ENCODE data around the gene LDLR. TPM values are rescaled to one million over a fixed set of nuclear protein-coding genes. Genes with fewer than 3 reads are reported as not detected.
"Not testable (repeated sequence)": the region's sequence is repeated elsewhere in the genome, so short reads cannot be mapped to it uniquely, and the experiment has no call there.

LDLR gene
- total RNA-seq, 1 donor from 2014 or later, result 121 TPM

DNA sequence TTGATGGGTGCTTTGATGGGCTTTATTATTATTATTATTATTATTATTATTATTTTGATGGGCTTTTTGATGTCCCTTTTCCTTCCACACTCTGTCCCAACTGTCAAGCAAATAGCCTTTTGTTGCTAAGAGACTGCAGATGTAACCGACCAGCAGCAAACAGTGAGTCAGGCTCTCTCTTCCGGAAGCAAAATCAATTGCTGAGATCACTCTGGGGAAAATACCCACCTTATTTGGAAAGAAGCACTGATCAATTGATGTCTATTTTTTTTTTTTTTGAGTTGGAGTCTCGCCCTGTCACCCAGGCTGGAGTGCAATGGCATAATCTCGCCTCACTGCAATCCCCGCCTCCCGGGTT is 2.9 kb downstream of the LDLR start:
- H3K36me3 Mint-ChIP-seq (ENCODE audit: low read depth), result peaks cover 9% of the 10 kb centered on the region

DNA sequence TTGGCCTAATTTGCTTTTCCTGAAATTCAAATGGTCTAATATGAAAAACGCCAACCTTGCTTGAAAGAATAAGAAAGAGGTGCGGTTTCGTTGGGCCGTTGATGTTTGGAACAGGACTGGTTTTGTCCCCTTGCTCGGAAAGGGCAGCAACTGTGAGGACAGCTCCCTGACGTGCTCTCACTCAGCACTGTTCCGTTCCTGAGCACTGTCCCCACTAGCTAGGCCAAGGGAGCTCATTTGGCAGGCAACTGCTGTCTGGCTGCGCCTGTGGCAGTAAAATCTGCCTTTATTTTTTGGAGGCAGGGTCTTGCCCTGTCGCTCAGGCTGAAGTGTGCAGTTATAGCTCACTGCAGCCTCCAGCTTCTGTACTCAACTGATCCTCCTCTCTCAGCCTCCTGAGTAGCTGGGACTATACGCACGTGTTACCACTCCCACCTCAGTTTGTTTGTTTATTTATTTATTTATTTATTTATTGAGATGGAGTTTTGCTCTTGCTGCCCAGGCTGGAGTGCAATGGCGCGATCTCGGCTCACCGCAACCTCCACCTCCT is 4.5 kb downstream of the LDLR start:
- peak overlapping the region; percentile 98 for H3K27ac Mint-ChIP-seq (ENCODE audit: unreplicated experiment)
- DNase-seq (ENCODE audit: low spot score), result no peak
- no peak for TF ChIP-seq CTCF (IDR thresholded peaks at IDR 0.05)
- no peaks in the 10 kb centered on the region for H3K9me3 Mint-ChIP-seq (ENCODE audit: low read depth)
- H3K27me3 Mint-ChIP-seq (ENCODE audit: low read depth), result no peaks in the 10 kb centered on the region
- no peak overlapping the region for H3K4me3 Mint-ChIP-seq (ENCODE audit: unreplicated experiment)
- peaks cover 9% of the 10 kb centered on the region for H3K36me3 Mint-ChIP-seq (ENCODE audit: low read depth)
- H3K4me1 Mint-ChIP-seq (ENCODE audit: low read depth), result peaks cover 71% of the 10 kb centered on the region

More for the DNA sequence above, 2.9 kb downstream of the LDLR start:
- no peaks in the 10 kb centered on the region for H3K9me3 Mint-ChIP-seq (ENCODE audit: low read depth)
- peaks cover 77% of the 10 kb centered on the region for H3K4me1 Mint-ChIP-seq (ENCODE audit: low read depth)
- TF ChIP-seq CTCF (IDR thresholded peaks at IDR 0.05), result no peak
- DNase-seq (ENCODE audit: low spot score), result no peak
- H3K4me3 Mint-ChIP-seq (ENCODE audit: unreplicated experiment), result peak overlapping the region; percentile 60
- peak overlapping the region; percentile 98 for H3K27ac Mint-ChIP-seq (ENCODE audit: unreplicated experiment)
- no peaks in the 10 kb centered on the region for H3K27me3 Mint-ChIP-seq (ENCODE audit: low read depth)

DNA sequence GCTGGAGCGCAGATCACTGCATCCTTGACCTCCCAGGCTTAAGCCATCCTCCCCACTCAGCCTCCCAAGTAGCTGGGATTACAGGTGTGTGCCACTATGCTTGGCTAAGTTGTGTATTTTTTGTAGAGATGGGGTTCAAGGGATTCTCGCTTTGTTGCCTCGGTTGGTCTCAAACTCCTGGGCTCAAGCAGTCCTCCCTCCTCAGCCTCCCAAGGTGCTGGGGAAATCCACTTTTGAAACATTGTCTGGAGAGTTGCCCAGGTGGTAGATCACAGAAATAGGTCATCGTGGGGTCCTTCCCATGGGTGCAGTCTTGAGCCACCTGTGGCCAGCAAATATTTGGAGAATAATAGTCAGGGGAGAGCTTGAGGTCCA is 5.2 kb downstream of the LDLR start:
- TF ChIP-seq CTCF (IDR thresholded peaks at IDR 0.05), result no peak
- Mint-ChIP-seq H3K36me3 (ENCODE audit: low read depth) (peaks cover 9% of the 10 kb centered on the region), H3K27me3 (ENCODE audit: low read depth) (no peaks in the 10 kb centered on the region), H3K4me3 (ENCODE audit: unreplicated experiment) (peak overlapping the region; percentile 40), H3K4me1 (ENCODE audit: low read depth) (peaks cover 71% of the 10 kb centered on the region), H3K9me3 (ENCODE audit: low read depth) (no peaks in the 10 kb centered on the region), H3K27ac (ENCODE audit: unreplicated experiment) (peak overlapping the region; percentile 94)
- no peak for DNase-seq (ENCODE audit: low spot score)

DNA sequence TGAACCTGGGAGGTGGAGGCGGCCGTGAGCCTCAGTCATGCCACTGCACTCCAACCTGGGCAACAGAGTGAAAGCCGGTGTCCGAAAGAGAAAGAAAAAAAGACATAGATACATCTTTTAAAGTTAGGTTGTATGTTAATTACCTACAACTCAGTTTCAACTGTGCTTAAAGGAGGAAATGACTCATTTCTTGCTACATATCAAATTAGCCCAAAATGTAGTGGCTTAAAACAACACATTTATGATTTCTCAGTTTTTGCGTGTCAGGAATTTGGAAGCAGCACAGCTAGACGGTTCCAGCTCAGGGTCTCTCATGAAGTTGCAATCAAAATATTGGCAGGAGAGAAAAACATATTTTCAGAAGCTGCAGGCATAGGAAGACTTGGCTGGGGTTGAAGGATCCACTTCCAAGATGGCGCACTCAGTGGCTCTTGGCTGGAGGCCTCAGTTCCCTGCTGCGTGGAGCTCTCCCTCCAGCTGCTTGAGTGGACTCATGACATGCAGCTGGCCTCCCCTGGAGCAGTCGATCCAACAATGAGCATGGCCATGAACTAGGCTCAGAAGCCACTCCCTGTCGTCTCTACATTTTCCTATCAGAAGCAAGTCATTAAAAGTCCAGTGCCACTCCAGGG is 7.1 kb downstream of the LDLR start:
- DNase-seq (ENCODE audit: low spot score), result no peak
- Mint-ChIP-seq H3K4me3 (ENCODE audit: unreplicated experiment) (peak overlapping the region; percentile 8), H3K27ac (ENCODE audit: unreplicated experiment) (peak overlapping the region; percentile 94), H3K27me3 (ENCODE audit: low read depth) (no peaks in the 10 kb centered on the region), H3K9me3 (ENCODE audit: low read depth) (no peaks in the 10 kb centered on the region), H3K36me3 (ENCODE audit: low read depth) (peaks cover 16% of the 10 kb centered on the region), H3K4me1 (ENCODE audit: low read depth) (peaks cover 71% of the 10 kb centered on the region)
- no peak for TF ChIP-seq CTCF (IDR thresholded peaks at IDR 0.05)

DNA sequence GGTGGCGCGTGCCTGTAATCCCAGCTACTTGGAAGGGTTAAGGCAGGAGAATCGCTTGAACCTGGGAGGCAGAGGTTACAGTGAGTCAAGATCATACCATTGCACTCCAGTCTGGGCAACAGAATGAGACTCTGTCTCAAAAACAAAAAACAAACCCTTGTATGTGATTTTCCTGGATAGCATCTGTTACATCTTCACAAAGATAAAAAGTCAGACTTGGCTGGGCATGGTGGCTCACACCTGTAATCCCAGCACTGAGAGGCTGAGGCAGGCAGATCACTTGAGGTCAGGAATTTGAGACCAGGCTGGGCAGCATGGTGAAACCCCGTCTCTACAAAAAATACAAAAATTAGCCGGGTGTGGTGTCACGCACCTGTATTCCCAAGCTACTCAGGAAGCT is 8.1 kb downstream of the LDLR start:
- H3K27me3 Mint-ChIP-seq (ENCODE audit: low read depth), result not testable (repeated sequence)

GRCh38 chr19:11098327-11098726 is 9.1 kb downstream of the LDLR start:
- Mint-ChIP-seq H3K27me3 (ENCODE audit: low read depth) (no peaks in the 10 kb centered on the region), H3K9me3 (ENCODE audit: low read depth) (no peaks in the 10 kb centered on the region), H3K27ac (ENCODE audit: unreplicated experiment) (no peak overlapping the region), H3K4me1 (ENCODE audit: low read depth) (peaks cover 52% of the 10 kb centered on the region), H3K4me3 (ENCODE audit: unreplicated experiment) (no peak overlapping the region), H3K36me3 (ENCODE audit: low read depth) (peaks cover 23% of the 10 kb centered on the region)
- TF ChIP-seq CTCF (IDR thresholded peaks at IDR 0.05), result no peak
- no peak for DNase-seq (ENCODE audit: low spot score)

More for the DNA sequence above, 8.1 kb downstream of the LDLR start:
- Mint-ChIP-seq H3K27ac (ENCODE audit: unreplicated experiment) (peak overlapping the region; percentile 68), H3K36me3 (ENCODE audit: low read depth) (peaks cover 18% of the 10 kb centered on the region), H3K4me1 (ENCODE audit: low read depth) (peaks cover 61% of the 10 kb centered on the region)
- not testable (repeated sequence) for DNase-seq (ENCODE audit: low spot score); H3K9me3 Mint-ChIP-seq (ENCODE audit: low read depth); H3K4me3 Mint-ChIP-seq (ENCODE audit: unreplicated experiment)

Measured in chondrocyte (in vitro differentiated cells).